Activated CD8-positive, alpha-beta T cell treated with anti-CD3 and anti-CD28 coated beads for 36 hours (primary cell): ENCODE measurements around the gene MCF2L2. TPM values are rescaled to one million over a fixed set of nuclear protein-coding genes. Genes with fewer than 3 reads are reported as not detected.
A peak's percentile ranks its signal among the peaks of the same experiment; 100 is the strongest.

Experiments
- ATAC-seq: fragments of 200-7000 bp; cut with Tn5 transposase; one replicate; pipeline ENCODE4 v1.10.0; 2021; ENCODE audit warnings: mild to moderate bottlenecking, moderate library complexity
- CTCF ChIA-PET: fragments of 350-600 bp; sonication (Branson Sonifier 250); formaldehyde crosslinking; loops from one replicate; lab custom pipeline; 2021; ENCODE audit warnings: antibody characterized with exemption; lab: Charles Lee
- POLR2A ChIA-PET: fragments of 350-600 bp; sonication (Branson Sonifier 250); formaldehyde crosslinking; loops from one replicate; lab custom pipeline; 2021; ENCODE audit warnings: antibody characterized with exemption; lab: Charles Lee
- DNase-seq: peaks from one replicate; pipeline ENCODE4 v3.0.0-alpha.2; 2020
- H3K27ac Mint-ChIP-seq: one replicate; pipeline ENCODE4 v1.8.0; 2021; ENCODE audit warnings: mild to moderate bottlenecking, mixed read lengths
- H3K27me3 Mint-ChIP-seq: one replicate; pipeline ENCODE4 v1.8.0; 2021; ENCODE audit warnings: mixed read lengths
- H3K36me3 Mint-ChIP-seq: one replicate; pipeline ENCODE4 v1.8.0; 2021; ENCODE audit warnings: low read depth, mixed read lengths
- H3K4me1 Mint-ChIP-seq: one replicate; pipeline ENCODE4 v1.8.0; 2021; ENCODE audit warnings: low read depth, mixed read lengths
- H3K4me3 Mint-ChIP-seq: one replicate; pipeline ENCODE4 v1.8.0; 2021; ENCODE audit warnings: mild to moderate bottlenecking, moderate library complexity, mixed read lengths
- H3K9me3 Mint-ChIP-seq: one replicate; pipeline ENCODE4 v1.8.0; 2021; ENCODE audit warnings: mixed read lengths
- intact Hi-C: fragments of 100-400 bp; cut with micrococcal nuclease; formaldehyde crosslinking; loops from one replicate; pipeline ENCODE4 v1.10.0; 2022
- total RNA-seq, 2 experiments: library from RNA; stranded (reverse); gene quantifications; one replicate each; pipeline ENCODE4 v1.2.3, GENCODE V29; 2021
- TF ChIP-seq, protein P1 (sequence below): fragments of 200-600 bp; IDR thresholded peaks from one replicate; pipeline ENCODE4 v1.8.0; 2022; ENCODE audit warnings: antibody characterized with exemption, mild to moderate bottlenecking

The MCF2L2 gene
- total RNA-seq, 2 experiments from 2014 or later, result 3.5 to 3.7 TPM

DNA sequence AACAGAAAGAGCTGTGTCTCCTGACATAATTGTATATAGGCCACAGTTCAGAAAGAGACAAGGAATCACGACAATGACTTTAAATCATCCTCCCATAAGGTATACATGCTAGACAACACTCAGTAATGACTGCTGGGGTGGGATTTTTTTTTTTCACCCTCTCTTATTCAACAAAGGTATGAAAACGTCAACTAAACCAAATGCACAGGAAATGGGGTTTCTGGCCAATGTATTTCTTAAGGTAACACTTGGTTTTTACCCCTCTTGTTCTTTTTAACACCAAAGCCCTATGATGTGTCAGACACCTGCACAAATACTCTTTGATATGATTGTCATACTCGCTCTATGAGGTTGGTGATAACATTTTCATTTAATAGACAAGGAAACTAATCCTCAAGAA, 78.3 kb downstream of the MCF2L2 start:
- TF ChIP-seq, protein P1, sequence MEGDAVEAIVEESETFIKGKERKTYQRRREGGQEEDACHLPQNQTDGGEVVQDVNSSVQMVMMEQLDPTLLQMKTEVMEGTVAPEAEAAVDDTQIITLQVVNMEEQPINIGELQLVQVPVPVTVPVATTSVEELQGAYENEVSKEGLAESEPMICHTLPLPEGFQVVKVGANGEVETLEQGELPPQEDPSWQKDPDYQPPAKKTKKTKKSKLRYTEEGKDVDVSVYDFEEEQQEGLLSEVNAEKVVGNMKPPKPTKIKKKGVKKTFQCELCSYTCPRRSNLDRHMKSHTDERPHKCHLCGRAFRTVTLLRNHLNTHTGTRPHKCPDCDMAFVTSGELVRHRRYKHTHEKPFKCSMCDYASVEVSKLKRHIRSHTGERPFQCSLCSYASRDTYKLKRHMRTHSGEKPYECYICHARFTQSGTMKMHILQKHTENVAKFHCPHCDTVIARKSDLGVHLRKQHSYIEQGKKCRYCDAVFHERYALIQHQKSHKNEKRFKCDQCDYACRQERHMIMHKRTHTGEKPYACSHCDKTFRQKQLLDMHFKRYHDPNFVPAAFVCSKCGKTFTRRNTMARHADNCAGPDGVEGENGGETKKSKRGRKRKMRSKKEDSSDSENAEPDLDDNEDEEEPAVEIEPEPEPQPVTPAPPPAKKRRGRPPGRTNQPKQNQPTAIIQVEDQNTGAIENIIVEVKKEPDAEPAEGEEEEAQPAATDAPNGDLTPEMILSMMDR, result no peak
- ATAC-seq (peak; percentile 94), DNase-seq (no peak)
- Mint-ChIP-seq H3K36me3 (peaks cover 1% of the 10 kb centered on the region), H3K4me1 (peaks cover 22% of the 10 kb centered on the region), H3K9me3 (peaks cover 12% of the 10 kb centered on the region), H3K27me3 (peaks cover 1% of the 10 kb centered on the region), H3K4me3 (peak overlapping the region; percentile 49), H3K27ac (peak overlapping the region; percentile 78)
- intact Hi-C loops, result no loop called here
- ChIA-PET CTCF (interaction anchor here (1.6 to 1.7 kb wide), 2 partner anchors 32 to 64 kb away, joined by 6 to 8 read pairs; no protein-coding TSS in a partner anchor), POLR2A (interaction anchor here (1.0 kb wide), 1 partner anchor 9 kb away, joined by 3 read pairs; no protein-coding TSS in a partner anchor)

DNA sequence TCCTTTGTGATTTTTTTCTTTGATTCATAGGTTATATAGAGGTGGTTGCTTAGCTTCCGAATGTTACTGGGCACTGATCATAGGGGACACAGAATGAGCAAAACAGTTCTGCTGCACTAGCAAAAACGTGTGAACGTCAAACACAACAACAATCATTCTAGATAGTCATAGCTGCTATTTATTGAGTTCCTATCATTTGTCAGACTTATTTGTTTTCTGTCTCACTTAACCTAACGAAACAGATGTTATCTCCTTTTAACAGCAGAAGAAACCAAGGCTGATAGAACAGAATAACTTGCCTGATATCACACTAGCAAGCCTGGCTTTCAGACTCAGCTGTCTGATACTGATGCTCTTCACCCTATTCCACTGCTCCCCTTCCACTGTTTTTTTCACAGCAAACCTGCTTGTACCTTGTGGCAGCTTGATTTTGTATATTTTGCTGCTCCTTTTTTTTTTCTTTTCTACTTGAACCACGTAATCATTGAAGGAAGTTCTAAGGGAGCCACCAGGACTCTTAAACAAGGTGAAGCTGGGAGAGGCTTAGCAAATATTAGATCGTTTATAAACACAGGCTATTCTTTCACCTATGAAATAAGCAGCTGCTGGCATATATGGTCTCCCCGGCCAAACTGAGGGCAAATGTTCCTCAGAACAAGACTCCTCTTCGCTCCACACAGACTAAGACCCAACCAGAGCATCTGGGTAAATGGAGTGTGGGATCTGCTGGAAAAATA, 78.8 kb downstream of the MCF2L2 start:
- DNase-seq, result no peak
- Mint-ChIP-seq H3K27me3 (peaks cover 5% of the 10 kb centered on the region), H3K27ac (peak overlapping the region; percentile 78), H3K9me3 (peaks cover 15% of the 10 kb centered on the region), H3K4me3 (peak overlapping the region; percentile 49), H3K4me1 (peaks cover 22% of the 10 kb centered on the region), H3K36me3 (peaks cover 5% of the 10 kb centered on the region)
- CTCF ChIA-PET, result interaction anchor here (0.8 to 1.7 kb wide), 4 partner anchors 21 to 226 kb away, joined by 3 to 8 read pairs (median 4); no protein-coding TSS in a partner anchor
- peak; percentile 48 for ATAC-seq
- POLR2A ChIA-PET, result interaction anchor here (1.0 kb wide), 1 partner anchor 9 kb away, joined by 3 read pairs; no protein-coding TSS in a partner anchor
- TF ChIP-seq, protein P1, result no peak
- intact Hi-C loops, result no loop called here

DNA sequence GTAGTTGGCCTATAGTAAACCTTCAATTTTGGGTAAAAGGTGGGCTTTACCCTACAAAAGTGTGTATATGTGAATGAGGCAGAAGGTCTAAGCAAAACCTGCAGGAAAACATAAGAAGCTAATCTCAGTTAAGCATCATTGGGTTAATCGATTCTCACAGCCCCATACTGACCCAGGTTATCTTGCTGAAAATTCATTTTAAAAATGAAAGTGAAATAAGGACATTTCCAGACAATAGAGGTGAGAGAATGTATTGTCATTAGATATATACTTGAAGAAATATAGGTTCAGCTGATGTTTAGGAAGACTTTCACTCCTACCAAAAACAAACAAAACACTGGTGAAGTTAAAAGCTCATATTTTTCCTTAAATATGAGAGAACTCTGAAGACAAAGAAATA, 85.6 kb downstream of the MCF2L2 start:
- TF ChIP-seq, protein P1, result no peak
- intact Hi-C loops, result no loop called here
- Mint-ChIP-seq H3K27ac (no peak overlapping the region), H3K27me3 (peaks cover 5% of the 10 kb centered on the region), H3K4me3 (no peak overlapping the region), H3K4me1 (peaks cover 7% of the 10 kb centered on the region), H3K9me3 (peaks cover 13% of the 10 kb centered on the region), H3K36me3 (peaks cover 7% of the 10 kb centered on the region)
- POLR2A ChIA-PET, result no interaction called here
- CTCF ChIA-PET, result interaction anchor here (0.7 kb wide), 1 partner anchor 40 kb away, joined by 3 read pairs; no protein-coding TSS in a partner anchor
- DNase-seq (no peak), ATAC-seq (peak; percentile 60)

DNA sequence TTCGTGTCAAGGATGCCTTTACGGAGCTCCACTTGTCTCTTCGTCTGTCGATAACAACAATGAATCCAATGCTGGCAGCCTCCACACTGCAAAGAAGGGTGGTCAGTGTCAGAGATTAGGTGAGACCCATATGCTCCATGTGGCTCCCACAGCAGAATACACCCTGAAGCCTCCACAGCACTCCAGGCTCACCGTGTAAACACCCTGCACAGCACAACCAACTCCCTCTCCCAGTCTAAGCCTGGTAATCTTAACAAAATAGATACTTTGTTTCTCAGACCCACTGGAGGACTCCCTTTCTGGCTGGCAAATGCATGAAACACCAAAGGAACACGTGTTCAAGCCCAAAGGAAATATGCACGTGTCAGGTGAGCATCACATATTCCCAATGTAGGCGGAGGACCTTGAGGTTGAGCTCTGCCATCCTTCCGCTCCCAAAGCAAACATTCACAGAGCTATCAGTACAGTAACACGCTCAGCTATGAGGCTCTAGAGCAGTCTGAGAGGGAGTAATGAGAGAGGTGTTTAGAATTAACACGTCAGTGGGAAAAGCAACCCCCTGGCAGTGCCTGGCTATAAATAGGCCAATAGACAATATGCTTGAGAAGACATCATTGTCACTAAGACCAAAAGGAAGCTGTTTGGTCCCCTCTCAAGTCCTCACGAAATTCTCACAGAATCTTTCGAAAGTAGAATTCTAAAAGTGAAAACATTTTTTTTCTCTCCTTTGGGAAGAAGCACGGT, 86.7 kb downstream of the MCF2L2 start:
- CTCF ChIA-PET, result no interaction called here
- peaks cover 8% of the 10 kb centered on the region for H3K36me3 Mint-ChIP-seq

More for the DNA sequence above, 86.7 kb downstream of the MCF2L2 start:
- Mint-ChIP-seq H3K9me3 (peaks cover 9% of the 10 kb centered on the region), H3K27me3 (peaks cover 5% of the 10 kb centered on the region), H3K27ac (no peak overlapping the region), H3K4me1 (peaks cover 7% of the 10 kb centered on the region), H3K4me3 (no peak overlapping the region)
- DNase-seq, result no peak
- POLR2A ChIA-PET, result interaction anchor here (1.3 kb wide), 1 partner anchor 8 kb away, joined by 3 read pairs; no protein-coding TSS in a partner anchor
- TF ChIP-seq, protein P1, result no peak
- intact Hi-C loops, result no loop called here
- no peak for ATAC-seq
